ENCODE data around the gene PLA2R1. TPM values are rescaled to one million over a fixed set of nuclear protein-coding genes. Genes with fewer than 3 reads are reported as not detected.

The PLA2R1 gene
- total RNA-seq, 1 donor from 2014 or later: 9.0 TPM

DNA sequence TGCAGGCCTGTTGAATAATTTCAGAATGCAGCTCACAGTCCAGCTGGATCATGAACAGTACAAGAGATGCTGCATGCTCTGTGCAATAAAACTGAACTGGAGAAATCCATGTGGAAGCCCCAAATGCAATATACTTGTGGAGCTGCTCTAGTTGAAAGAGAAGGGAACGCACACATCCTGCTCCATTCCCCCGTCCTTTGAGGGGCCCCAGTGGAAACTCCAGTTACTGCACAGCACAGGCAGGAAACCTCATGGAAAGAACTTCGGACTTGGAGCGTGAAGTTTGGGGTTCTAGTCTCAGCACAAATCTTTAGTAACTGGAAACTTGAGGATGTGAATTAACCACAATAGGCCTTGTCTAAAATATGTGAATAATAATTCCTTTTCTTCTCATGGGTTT lies 73.2 kb downstream of the PLA2R1 start:
- Histone ChIP-seq H3K4me3 (no peak overlapping the region), H3K9me3 (no peaks in the 10 kb centered on the region), H3K36me3 (no peaks in the 10 kb centered on the region), H3K27me3 (no peaks in the 10 kb centered on the region), H3K27ac (no peak overlapping the region), H3K4me1 (no peaks in the 10 kb centered on the region)
- DNase-seq (no peak), ATAC-seq (no peak)
- intact Hi-C loops (cut with DNase I): no loop called here
- TF ChIP-seq, protein P1, sequence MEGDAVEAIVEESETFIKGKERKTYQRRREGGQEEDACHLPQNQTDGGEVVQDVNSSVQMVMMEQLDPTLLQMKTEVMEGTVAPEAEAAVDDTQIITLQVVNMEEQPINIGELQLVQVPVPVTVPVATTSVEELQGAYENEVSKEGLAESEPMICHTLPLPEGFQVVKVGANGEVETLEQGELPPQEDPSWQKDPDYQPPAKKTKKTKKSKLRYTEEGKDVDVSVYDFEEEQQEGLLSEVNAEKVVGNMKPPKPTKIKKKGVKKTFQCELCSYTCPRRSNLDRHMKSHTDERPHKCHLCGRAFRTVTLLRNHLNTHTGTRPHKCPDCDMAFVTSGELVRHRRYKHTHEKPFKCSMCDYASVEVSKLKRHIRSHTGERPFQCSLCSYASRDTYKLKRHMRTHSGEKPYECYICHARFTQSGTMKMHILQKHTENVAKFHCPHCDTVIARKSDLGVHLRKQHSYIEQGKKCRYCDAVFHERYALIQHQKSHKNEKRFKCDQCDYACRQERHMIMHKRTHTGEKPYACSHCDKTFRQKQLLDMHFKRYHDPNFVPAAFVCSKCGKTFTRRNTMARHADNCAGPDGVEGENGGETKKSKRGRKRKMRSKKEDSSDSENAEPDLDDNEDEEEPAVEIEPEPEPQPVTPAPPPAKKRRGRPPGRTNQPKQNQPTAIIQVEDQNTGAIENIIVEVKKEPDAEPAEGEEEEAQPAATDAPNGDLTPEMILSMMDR (IDR thresholded peaks at IDR 0.05): no peak

DNA sequence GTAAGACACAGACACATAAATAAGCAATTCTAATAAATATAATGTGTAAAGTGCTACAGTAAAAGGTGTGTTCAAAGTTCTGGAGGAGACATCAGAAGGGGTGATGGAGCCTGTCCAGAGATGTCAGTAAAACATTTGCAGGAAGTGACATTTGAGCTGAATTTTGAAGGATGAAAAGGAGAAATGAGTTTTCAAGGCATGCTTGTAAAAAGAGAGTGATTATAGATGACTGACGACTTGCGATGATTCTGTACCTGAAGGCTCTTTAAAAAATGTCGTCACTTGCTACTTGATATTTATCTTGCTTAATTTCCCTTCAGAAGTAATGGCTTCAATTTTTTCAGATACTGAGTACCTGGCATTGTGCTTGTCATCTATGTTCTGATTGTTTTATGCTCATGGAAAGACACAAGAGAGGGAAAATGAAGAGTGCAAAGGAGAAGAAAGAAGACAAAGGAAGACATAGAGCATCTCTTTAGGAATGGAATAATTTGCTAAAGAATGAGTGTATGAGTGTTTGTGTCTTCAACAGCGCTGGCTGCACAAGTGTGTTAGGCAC lies 73.9 kb downstream of the PLA2R1 start:
- Histone ChIP-seq H3K27ac (no peak overlapping the region), H3K4me3 (no peak overlapping the region), H3K27me3 (no peaks in the 10 kb centered on the region), H3K9me3 (no peaks in the 10 kb centered on the region), H3K4me1 (no peaks in the 10 kb centered on the region), H3K36me3 (no peaks in the 10 kb centered on the region)
- no peak for ATAC-seq
- intact Hi-C loops (cut with DNase I): no loop called here
- TF ChIP-seq, protein P1 (IDR thresholded peaks at IDR 0.05): no peak
- DNase-seq: no peak

DNA sequence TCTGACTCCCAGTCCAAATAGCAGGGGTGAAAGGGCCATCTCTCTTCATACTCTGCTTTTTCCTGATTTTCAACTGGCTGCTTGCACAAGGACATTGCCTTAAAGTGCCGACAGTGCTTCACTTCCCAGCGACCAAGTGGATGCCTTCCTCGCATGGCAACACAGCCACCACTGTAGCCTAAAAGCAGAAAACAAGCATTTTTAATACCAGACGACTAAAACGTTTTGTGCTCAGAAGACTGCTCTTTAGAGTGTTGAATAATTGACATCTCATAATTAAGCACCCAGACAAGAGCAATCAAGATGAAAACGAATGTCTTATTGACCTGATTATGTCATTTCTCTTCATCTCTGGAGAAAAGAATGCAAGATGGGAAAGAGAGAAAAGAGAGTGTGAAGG lies 75.2 kb downstream of the PLA2R1 start:
- H3K27me3 ChIP-seq: no peaks in the 10 kb centered on the region
- no peak overlapping the region for H3K27ac ChIP-seq
- TF ChIP-seq, protein P1 (IDR thresholded peaks at IDR 0.05): no peak
- H3K4me1 ChIP-seq: no peaks in the 10 kb centered on the region
- no peaks in the 10 kb centered on the region for H3K9me3 ChIP-seq
- no peak for ATAC-seq
- no peak for DNase-seq
- no peaks in the 10 kb centered on the region for H3K36me3 ChIP-seq
- intact Hi-C loops (cut with DNase I): no loop called here
- H3K4me3 ChIP-seq: no peak overlapping the region

DNA sequence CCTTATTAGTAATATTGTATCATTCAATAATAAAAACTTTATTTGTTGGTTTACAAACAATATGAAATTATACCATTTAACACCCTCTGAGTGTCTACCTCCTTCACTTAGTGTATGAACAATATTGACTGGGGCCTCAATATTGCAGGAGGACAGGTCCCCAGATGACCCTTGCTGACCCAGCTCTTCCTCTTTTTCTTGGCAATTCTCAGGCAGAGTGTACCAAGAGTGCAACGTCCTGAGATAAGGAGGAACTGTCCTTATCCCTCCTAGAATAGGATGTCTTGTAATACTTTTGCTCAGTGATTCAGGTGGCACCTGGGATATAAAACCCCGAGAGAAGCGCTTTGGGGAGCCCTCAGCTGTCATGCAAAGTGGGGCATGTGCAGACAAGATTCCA lies 76.8 kb downstream of the PLA2R1 start:
- Histone ChIP-seq H3K9me3 (no peaks in the 10 kb centered on the region), H3K36me3 (no peaks in the 10 kb centered on the region), H3K27me3 (no peaks in the 10 kb centered on the region), H3K27ac (no peak overlapping the region), H3K4me3 (no peak overlapping the region), H3K4me1 (no peaks in the 10 kb centered on the region)
- TF ChIP-seq, protein P1 (IDR thresholded peaks at IDR 0.05): no peak
- intact Hi-C loops (cut with DNase I): no loop called here
- ATAC-seq (no peak), DNase-seq (no peak)

DNA sequence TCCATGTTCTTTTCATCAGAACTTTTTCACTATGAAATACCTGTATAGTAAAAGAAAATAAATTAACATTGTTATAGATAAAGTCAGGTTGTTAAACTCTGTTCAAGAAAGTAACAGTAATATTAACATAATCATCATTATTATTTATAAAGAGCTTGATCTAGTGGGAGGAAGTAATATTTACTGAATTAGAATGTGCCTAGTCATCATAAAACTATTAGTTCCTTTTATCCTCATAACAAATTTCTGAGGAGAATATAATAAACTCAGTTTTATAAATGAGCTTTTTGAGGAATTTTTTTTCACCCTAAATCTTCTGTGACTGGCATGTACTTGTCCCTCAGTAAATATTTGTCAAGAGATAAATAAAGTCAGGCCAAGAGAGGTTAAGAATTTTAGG lies 78.4 kb downstream of the PLA2R1 start:
- no peak for DNase-seq
- no peaks in the 10 kb centered on the region for H3K36me3 ChIP-seq
- no peak for ATAC-seq
- no peak overlapping the region for H3K27ac ChIP-seq
- TF ChIP-seq, protein P1 (IDR thresholded peaks at IDR 0.05): no peak
- H3K4me3 ChIP-seq: no peak overlapping the region
- H3K27me3 ChIP-seq: no peaks in the 10 kb centered on the region
- intact Hi-C loops (cut with DNase I): no loop called here
- no peaks in the 10 kb centered on the region for H3K4me1 ChIP-seq
- no peaks in the 10 kb centered on the region for H3K9me3 ChIP-seq

Measured in upper lobe of right lung (tissue), 1 donor.